ENCODE results near the gene RASGRP3. TPM values are rescaled to one million over a fixed set of nuclear protein-coding genes. Genes with fewer than 3 reads are reported as not detected.

Gene RASGRP3
- total RNA-seq, 1 experiment from 2014 or later = 0.59 TPM

DNA sequence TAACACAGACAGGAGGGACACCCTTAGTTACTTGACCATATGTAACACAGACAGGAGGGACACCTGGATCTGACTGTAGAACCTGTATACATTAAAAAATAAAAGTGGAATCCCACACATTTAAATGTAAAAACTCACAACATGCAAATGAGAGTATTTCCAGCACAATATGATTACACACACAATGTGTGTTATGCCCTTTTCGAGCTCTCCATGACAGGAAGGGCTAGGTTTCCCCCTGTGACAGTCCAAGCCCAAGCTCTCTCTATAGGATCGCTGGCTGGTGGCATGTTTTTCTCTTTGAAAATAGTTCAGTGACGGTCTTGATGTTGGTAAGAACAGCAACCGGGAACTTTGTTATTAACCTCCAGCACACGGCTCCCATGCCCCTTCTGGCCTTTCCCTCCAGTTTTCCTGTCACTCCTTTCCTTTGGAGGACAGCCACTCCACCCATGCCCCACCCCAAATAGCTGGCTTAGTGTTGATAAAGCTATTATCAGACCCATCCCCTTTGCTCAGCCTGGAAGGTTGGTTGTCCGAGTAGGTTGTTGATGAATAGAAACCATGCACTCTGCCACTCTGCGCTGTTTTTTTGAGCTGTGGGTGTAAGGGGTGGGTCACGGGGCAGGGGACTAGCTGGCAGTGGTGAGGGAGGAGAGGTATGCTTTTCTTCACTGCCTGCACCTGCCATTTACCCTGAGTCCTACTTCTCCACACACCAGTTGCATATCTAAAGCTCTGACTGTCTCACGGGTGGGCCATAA, 2.7 kb downstream of the RASGRP3 start:
- Histone ChIP-seq H3K79me2 (ENCODE audit: insufficient read depth, low read length) (no peaks in the 10 kb centered on the region), H3K27ac (ENCODE audit: low read depth, low read length) (no peak overlapping the region), H3K36me3 (ENCODE audit: control insufficient read depth in 1 of 2, insufficient read depth in 2 of 2, low read length in 2 of 2) (no peaks in the 10 kb centered on the region), H4K20me1 (ENCODE audit: insufficient read depth) (no peaks in the 10 kb centered on the region), H2AFZ (ENCODE audit: low read depth, low read length, poor library complexity, severe bottlenecking) (no peak overlapping the region), H3K9me3 (ENCODE audit: control insufficient read depth in 1 of 2, insufficient read depth in 1 of 2, low read depth in 1 of 2, low read length in 2 of 2) (no peaks in the 10 kb centered on the region), H3K9me2 (ENCODE audit: insufficient read depth) (no peaks in the 10 kb centered on the region), H3K4me1 (ENCODE audit: control insufficient read depth in 1 of 2, insufficient read depth in 2 of 2, low read length in 2 of 2) (peaks cover 0 to 19% of the 10 kb centered on the region in 2 experiments; a peak in 3 of 4 replicates), H3K4me3 (replicated peaks in 1 of 2; ENCODE audit: low read depth in 1 of 2, low read length in 2 of 2) (no peak overlapping the region), H3K9ac (ENCODE audit: low read length) (no peak overlapping the region), H3K27me3 (ENCODE audit: insufficient read depth, low read length) (no peaks in the 10 kb centered on the region), H3K4me2 (ENCODE audit: low read length) (no peak overlapping the region)
- no peak for DNase-seq (ENCODE audit: low read depth, low spot score)
- intact Hi-C loops (cut with micrococcal nuclease) = loop anchor here (10.0 kb wide), 1 partner anchor 106 kb away; no protein-coding TSS in a partner anchor
- no peak for TF ChIP-seq SRF (IDR thresholded peaks at IDR 0.05; ENCODE audit: low read depth)
- TF ChIP-seq, protein P1, sequence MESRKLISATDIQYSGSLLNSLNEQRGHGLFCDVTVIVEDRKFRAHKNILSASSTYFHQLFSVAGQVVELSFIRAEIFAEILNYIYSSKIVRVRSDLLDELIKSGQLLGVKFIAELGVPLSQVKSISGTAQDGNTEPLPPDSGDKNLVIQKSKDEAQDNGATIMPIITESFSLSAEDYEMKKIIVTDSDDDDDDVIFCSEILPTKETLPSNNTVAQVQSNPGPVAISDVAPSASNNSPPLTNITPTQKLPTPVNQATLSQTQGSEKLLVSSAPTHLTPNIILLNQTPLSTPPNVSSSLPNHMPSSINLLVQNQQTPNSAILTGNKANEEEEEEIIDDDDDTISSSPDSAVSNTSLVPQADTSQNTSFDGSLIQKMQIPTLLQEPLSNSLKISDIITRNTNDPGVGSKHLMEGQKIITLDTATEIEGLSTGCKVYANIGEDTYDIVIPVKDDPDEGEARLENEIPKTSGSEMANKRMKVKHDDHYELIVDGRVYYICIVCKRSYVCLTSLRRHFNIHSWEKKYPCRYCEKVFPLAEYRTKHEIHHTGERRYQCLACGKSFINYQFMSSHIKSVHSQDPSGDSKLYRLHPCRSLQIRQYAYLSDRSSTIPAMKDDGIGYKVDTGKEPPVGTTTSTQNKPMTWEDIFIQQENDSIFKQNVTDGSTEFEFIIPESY (IDR thresholded peaks at IDR 0.05; ENCODE audit: extremely low read depth, insufficient replicate concordance, low read length) = no peak
- no peak for ATAC-seq
- ChIA-PET CTCF (no interaction called here), RAD21 (ENCODE audit: low non-redundant PET in 1 of 2, low total read pairs in 2 of 2, uncharacterized antibody in 2 of 2, unreplicated experiment in 2 of 2) (no interaction called here), POLR2A (no interaction called here)
- no TSS peak for BruUV-seq (replicated peaks)

DNA sequence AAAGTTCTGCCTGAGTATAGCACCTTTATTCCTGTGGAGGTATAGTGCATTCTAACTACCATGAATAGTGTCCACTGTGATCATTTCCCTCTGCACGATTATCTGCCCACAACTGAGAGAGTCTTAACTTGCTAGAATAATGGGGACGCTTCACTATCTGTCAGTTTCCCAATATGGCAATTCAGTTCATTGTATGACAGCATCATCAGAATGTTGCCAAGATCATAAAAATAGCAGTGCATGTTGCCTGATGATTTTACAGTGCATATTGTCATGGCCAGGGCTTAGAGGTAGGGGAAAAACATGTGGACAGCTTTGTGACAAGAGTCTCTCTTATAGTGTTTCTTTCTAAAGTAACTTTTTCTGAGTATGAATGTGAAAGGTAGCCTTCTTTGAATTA, 6.1 kb downstream of the RASGRP3 start:
- Histone ChIP-seq H3K9me3 (ENCODE audit: control insufficient read depth in 1 of 2, insufficient read depth in 1 of 2, low read depth in 1 of 2, low read length in 2 of 2) (peaks cover 0 to 15% of the 10 kb centered on the region in 2 experiments; a peak in 1 of 4 replicates), H3K9me2 (ENCODE audit: insufficient read depth) (no peaks in the 10 kb centered on the region), H2AFZ (ENCODE audit: low read depth, low read length, poor library complexity, severe bottlenecking) (no peak overlapping the region), H3K36me3 (ENCODE audit: control insufficient read depth in 1 of 2, insufficient read depth in 2 of 2, low read length in 2 of 2) (no peaks in the 10 kb centered on the region), H3K27ac (ENCODE audit: low read depth, low read length) (no peak overlapping the region), H4K20me1 (ENCODE audit: insufficient read depth) (no peaks in the 10 kb centered on the region), H3K9ac (ENCODE audit: low read length) (no peak overlapping the region), H3K79me2 (ENCODE audit: insufficient read depth, low read length) (no peaks in the 10 kb centered on the region), H3K4me2 (ENCODE audit: low read length) (no peak overlapping the region), H3K27me3 (ENCODE audit: insufficient read depth, low read length) (no peaks in the 10 kb centered on the region), H3K4me3 (replicated peaks in 1 of 2; ENCODE audit: low read depth in 1 of 2, low read length in 2 of 2) (no peak overlapping the region), H3K4me1 (ENCODE audit: control insufficient read depth in 1 of 2, insufficient read depth in 2 of 2, low read length in 2 of 2) (no peaks in the 10 kb centered on the region)
- ATAC-seq = no peak
- BruUV-seq (replicated peaks) = no TSS peak
- CTCF ChIA-PET = no interaction called here
- DNase-seq (ENCODE audit: low read depth, low spot score) = no peak
- POLR2A ChIA-PET = no interaction called here
- intact Hi-C loops (cut with micrococcal nuclease) = no loop called here
- RAD21 ChIA-PET (ENCODE audit: low non-redundant PET in 1 of 2, low total read pairs in 2 of 2, uncharacterized antibody in 2 of 2, unreplicated experiment in 2 of 2) = no interaction called here
- TF ChIP-seq YY1 (IDR thresholded peaks at IDR 0.05; ENCODE audit: extremely low read depth, insufficient replicate concordance, low read depth, low read length) = no peak
- TF ChIP-seq EGR1 (IDR thresholded peaks at IDR 0.05; ENCODE audit: low read depth) = no peak
- TF ChIP-seq CBX3 (IDR thresholded peaks at IDR 0.05; ENCODE audit: low read depth) = no peak
- no peak for TF ChIP-seq EZH2phosphoT487 (IDR thresholded peaks at IDR 0.05; ENCODE audit: borderline replicate concordance)
- TF ChIP-seq SRF (IDR thresholded peaks at IDR 0.05; ENCODE audit: low read depth) = no peak
- TF ChIP-seq POLR2A (IDR thresholded peaks at IDR 0.05; ENCODE audit: borderline replicate concordance, extremely low read depth, insufficient read depth, insufficient read length) = no peak
- no peak for TF ChIP-seq ELF1 (IDR thresholded peaks at IDR 0.05; ENCODE audit: borderline replicate concordance, low read depth)
- TF ChIP-seq JUND (IDR thresholded peaks at IDR 0.05) = no peak
- TF ChIP-seq, protein P2, sequence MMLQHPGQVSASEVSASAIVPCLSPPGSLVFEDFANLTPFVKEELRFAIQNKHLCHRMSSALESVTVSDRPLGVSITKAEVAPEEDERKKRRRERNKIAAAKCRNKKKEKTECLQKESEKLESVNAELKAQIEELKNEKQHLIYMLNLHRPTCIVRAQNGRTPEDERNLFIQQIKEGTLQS (IDR thresholded peaks at IDR 0.05) = no peak
- no peak for TF ChIP-seq ZFX (IDR thresholded peaks at IDR 0.05)
- no peak for TF ChIP-seq EZH2 (IDR thresholded peaks at IDR 0.05)
- TF ChIP-seq, protein P3, sequence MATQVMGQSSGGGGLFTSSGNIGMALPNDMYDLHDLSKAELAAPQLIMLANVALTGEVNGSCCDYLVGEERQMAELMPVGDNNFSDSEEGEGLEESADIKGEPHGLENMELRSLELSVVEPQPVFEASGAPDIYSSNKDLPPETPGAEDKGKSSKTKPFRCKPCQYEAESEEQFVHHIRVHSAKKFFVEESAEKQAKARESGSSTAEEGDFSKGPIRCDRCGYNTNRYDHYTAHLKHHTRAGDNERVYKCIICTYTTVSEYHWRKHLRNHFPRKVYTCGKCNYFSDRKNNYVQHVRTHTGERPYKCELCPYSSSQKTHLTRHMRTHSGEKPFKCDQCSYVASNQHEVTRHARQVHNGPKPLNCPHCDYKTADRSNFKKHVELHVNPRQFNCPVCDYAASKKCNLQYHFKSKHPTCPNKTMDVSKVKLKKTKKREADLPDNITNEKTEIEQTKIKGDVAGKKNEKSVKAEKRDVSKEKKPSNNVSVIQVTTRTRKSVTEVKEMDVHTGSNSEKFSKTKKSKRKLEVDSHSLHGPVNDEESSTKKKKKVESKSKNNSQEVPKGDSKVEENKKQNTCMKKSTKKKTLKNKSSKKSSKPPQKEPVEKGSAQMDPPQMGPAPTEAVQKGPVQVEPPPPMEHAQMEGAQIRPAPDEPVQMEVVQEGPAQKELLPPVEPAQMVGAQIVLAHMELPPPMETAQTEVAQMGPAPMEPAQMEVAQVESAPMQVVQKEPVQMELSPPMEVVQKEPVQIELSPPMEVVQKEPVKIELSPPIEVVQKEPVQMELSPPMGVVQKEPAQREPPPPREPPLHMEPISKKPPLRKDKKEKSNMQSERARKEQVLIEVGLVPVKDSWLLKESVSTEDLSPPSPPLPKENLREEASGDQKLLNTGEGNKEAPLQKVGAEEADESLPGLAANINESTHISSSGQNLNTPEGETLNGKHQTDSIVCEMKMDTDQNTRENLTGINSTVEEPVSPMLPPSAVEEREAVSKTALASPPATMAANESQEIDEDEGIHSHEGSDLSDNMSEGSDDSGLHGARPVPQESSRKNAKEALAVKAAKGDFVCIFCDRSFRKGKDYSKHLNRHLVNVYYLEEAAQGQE (IDR thresholded peaks at IDR 0.05; ENCODE audit: low read depth) = no peak

Data from HCT116 (cell line).